Measurements from ENCODE around the gene SSBP4.
A peak's percentile ranks its signal among the peaks of the same experiment; 100 is the strongest.

The SSBP4 gene

GRCh38 chr19:18473003-18473705 lies 54.0 kb downstream of the SSBP4 start:
- Mint-ChIP-seq H3K27me3 (no peaks in the 10 kb centered on the region), H3K36me3 (peaks cover 13% of the 10 kb centered on the region), H3K9me3 (no peaks in the 10 kb centered on the region), H3K4me1 (peaks cover 48% of the 10 kb centered on the region), H3K4me3 (no peak overlapping the region), H3K27ac (no peak overlapping the region)
- ATAC-seq = no peak

- Mint-ChIP-seq H3K9me3 (no peaks in the 10 kb centered on the region), H3K27ac (no peak overlapping the region), H3K27me3 (no peaks in the 10 kb centered on the region), H3K4me1 (peaks cover 50% of the 10 kb centered on the region), H3K36me3 (peaks cover 13% of the 10 kb centered on the region), H3K4me3 (no peak overlapping the region)
- no peak for ATAC-seq
Measured at GRCh38 chr19:18473706-18474087, 54.5 kb downstream of the SSBP4 start.

GRCh38 chr19:18474366-18474887 lies 55.2 kb downstream of the SSBP4 start:
- Mint-ChIP-seq H3K27ac (no peak overlapping the region), H3K27me3 (no peaks in the 10 kb centered on the region), H3K9me3 (no peaks in the 10 kb centered on the region), H3K4me1 (peaks cover 58% of the 10 kb centered on the region), H3K36me3 (peaks cover 13% of the 10 kb centered on the region), H3K4me3 (no peak overlapping the region)
- no peak for ATAC-seq

GRCh38 chr19:18475004-18475453 lies 55.8 kb downstream of the SSBP4 start:
- ATAC-seq = no peak
- peaks cover 13% of the 10 kb centered on the region for H3K36me3 Mint-ChIP-seq
- H3K4me1 Mint-ChIP-seq = peaks cover 60% of the 10 kb centered on the region
- H3K4me3 Mint-ChIP-seq = no peak overlapping the region
- H3K27me3 Mint-ChIP-seq = no peaks in the 10 kb centered on the region
- H3K27ac Mint-ChIP-seq = no peak overlapping the region
- H3K9me3 Mint-ChIP-seq = no peaks in the 10 kb centered on the region

GRCh38 chr19:18475762-18476331 lies 56.6 kb downstream of the SSBP4 start:
- no peak for ATAC-seq
- Mint-ChIP-seq H3K9me3 (no peaks in the 10 kb centered on the region), H3K4me1 (peaks cover 62% of the 10 kb centered on the region), H3K36me3 (peaks cover 13% of the 10 kb centered on the region), H3K27ac (no peak overlapping the region), H3K27me3 (no peaks in the 10 kb centered on the region), H3K4me3 (no peak overlapping the region)

GRCh38 chr19:18476507-18477041 lies 57.4 kb downstream of the SSBP4 start:
- Mint-ChIP-seq H3K27me3 (no peaks in the 10 kb centered on the region), H3K4me3 (no peak overlapping the region), H3K36me3 (peaks cover 18% of the 10 kb centered on the region), H3K4me1 (peaks cover 69% of the 10 kb centered on the region), H3K27ac (peak overlapping the region; percentile 83), H3K9me3 (no peaks in the 10 kb centered on the region)
- no peak for ATAC-seq

- no peaks in the 10 kb centered on the region for H3K9me3 Mint-ChIP-seq
- no peak for ATAC-seq
- no peak overlapping the region for H3K4me3 Mint-ChIP-seq
- H3K27ac Mint-ChIP-seq = peak overlapping the region; percentile 83
- peaks cover 71% of the 10 kb centered on the region for H3K4me1 Mint-ChIP-seq
- H3K36me3 Mint-ChIP-seq = peaks cover 19% of the 10 kb centered on the region
- no peaks in the 10 kb centered on the region for H3K27me3 Mint-ChIP-seq
Measured at GRCh38 chr19:18477042-18477779, 58.0 kb downstream of the SSBP4 start.

GRCh38 chr19:18477974-18478373 lies 58.8 kb downstream of the SSBP4 start:
- Mint-ChIP-seq H3K4me3 (no peak overlapping the region), H3K9me3 (no peaks in the 10 kb centered on the region), H3K4me1 (peaks cover 79% of the 10 kb centered on the region), H3K27me3 (no peaks in the 10 kb centered on the region), H3K27ac (peak overlapping the region; percentile 83), H3K36me3 (peaks cover 22% of the 10 kb centered on the region)
- peak; percentile 51 for ATAC-seq

- H3K4me1 Mint-ChIP-seq = peaks cover 84% of the 10 kb centered on the region
- peaks cover 25% of the 10 kb centered on the region for H3K36me3 Mint-ChIP-seq
- H3K27ac Mint-ChIP-seq = peak overlapping the region; percentile 83
- no peaks in the 10 kb centered on the region for H3K27me3 Mint-ChIP-seq
- peak; percentile 93 for ATAC-seq
- H3K9me3 Mint-ChIP-seq = no peaks in the 10 kb centered on the region
- peak overlapping the region; percentile 58 for H3K4me3 Mint-ChIP-seq
Measured at GRCh38 chr19:18478545-18479311, 59.5 kb downstream of the SSBP4 start.

- Mint-ChIP-seq H3K27ac (peak overlapping the region; percentile 83), H3K36me3 (peaks cover 25% of the 10 kb centered on the region), H3K27me3 (no peaks in the 10 kb centered on the region), H3K4me1 (peaks cover 88% of the 10 kb centered on the region), H3K9me3 (no peaks in the 10 kb centered on the region), H3K4me3 (no peak overlapping the region)
- ATAC-seq = no peak
Measured at GRCh38 chr19:18480006-18480691, 61.0 kb downstream of the SSBP4 start.

- Mint-ChIP-seq H3K27me3 (no peaks in the 10 kb centered on the region), H3K9me3 (no peaks in the 10 kb centered on the region), H3K36me3 (peaks cover 17% of the 10 kb centered on the region), H3K4me3 (no peak overlapping the region), H3K27ac (no peak overlapping the region), H3K4me1 (peaks cover 91% of the 10 kb centered on the region)
- no peak for ATAC-seq
Measured at GRCh38 chr19:18481505-18482222, 62.5 kb downstream of the SSBP4 start.

- no peak for ATAC-seq
- no peak overlapping the region for H3K4me3 Mint-ChIP-seq
- peaks cover 12% of the 10 kb centered on the region for H3K36me3 Mint-ChIP-seq
- no peaks in the 10 kb centered on the region for H3K9me3 Mint-ChIP-seq
- peaks cover 89% of the 10 kb centered on the region for H3K4me1 Mint-ChIP-seq
- no peaks in the 10 kb centered on the region for H3K27me3 Mint-ChIP-seq
- H3K27ac Mint-ChIP-seq = peak overlapping the region; percentile 62
Measured at GRCh38 chr19:18483119-18483890, 64.1 kb downstream of the SSBP4 start.

Measured in stimulated activated memory B cell treated with anti-CD40 and anti-IgM and Interleukin-4, amounts not matched to agents 10 μg/mL and 1 μg/mL and 100 μg/mL, for 72 hours (primary cell).